GM21717 (cell line): ENCODE data around the gene NCAPG.
A peak's percentile ranks its signal among the peaks of the same experiment; 100 is the strongest.

Experiments
- ATAC-seq: cut with Tn5 transposase; IDR thresholded peaks from one replicate; pipeline ENCODE4 v1.9.1; 2021; ENCODE audit warnings: mild to moderate bottlenecking, moderate library complexity; ENCODE audit not compliant: unreplicated experiment

Gene NCAPG

GRCh38 chr4:17810260-17811077 lies at the start of gene NCAPG, which contains the start of gene DCAF16:
TSS of gene NCAPG (plus strand) at chr4:17810979. CDS start at chr4:17811078, 99 bp downstream.
TSS of gene DCAF16 (minus strand) at chr4:17810757. CDS start at chr4:17804141, 6,616 bp downstream.
- peak; percentile 89 for ATAC-seq

GRCh38 chr4:17761062-17761461 lies 49.7 kb upstream of the NCAPG start:
- ATAC-seq = no peak

GRCh38 chr4:17762726-17763125 lies 48.1 kb upstream of the NCAPG start:
- ATAC-seq = no peak

GRCh38 chr4:17763416-17763815 lies 47.4 kb upstream of the NCAPG start:
- ATAC-seq = no peak

- no peak for ATAC-seq
These were observed 46.8 kb upstream of the NCAPG start for GRCh38 chr4:17763931-17764330.

GRCh38 chr4:17765514-17766286 lies 45.1 kb upstream of the NCAPG start:
- no peak for ATAC-seq

- no peak for ATAC-seq
These were observed 43.8 kb upstream of the NCAPG start for GRCh38 chr4:17766826-17767458.

GRCh38 chr4:17769406-17770174 lies 41.2 kb upstream of the NCAPG start:
- ATAC-seq = no peak

GRCh38 chr4:17770845-17771244 lies 39.9 kb upstream of the NCAPG start:
- no peak for ATAC-seq

GRCh38 chr4:17771284-17771908 lies 39.4 kb upstream of the NCAPG start:
- no peak for ATAC-seq

GRCh38 chr4:17773135-17773698 lies 37.6 kb upstream of the NCAPG start:
- no peak for ATAC-seq

GRCh38 chr4:17778431-17778830 lies 32.3 kb upstream of the NCAPG start:
- ATAC-seq = no peak

GRCh38 chr4:17780501-17781299 lies 30.1 kb upstream of the NCAPG start:
- ATAC-seq = no peak

- no peak for ATAC-seq
These were observed 29.2 kb upstream of the NCAPG start, which contains the start of gene FAM184B for GRCh38 chr4:17781300-17782287. TSS of gene FAM184B (minus strand) at chr4:17781621. CDS start at chr4:17781299, 322 bp downstream.

GRCh38 chr4:17785858-17786257 lies 24.9 kb upstream of the NCAPG start:
- no peak for ATAC-seq

GRCh38 chr4:17786567-17786966 lies 24.2 kb upstream of the NCAPG start:
- no peak for ATAC-seq

- ATAC-seq = no peak
These were observed 23.5 kb upstream of the NCAPG start for GRCh38 chr4:17787315-17787714.

GRCh38 chr4:17788956-17789355 lies 21.8 kb upstream of the NCAPG start:
- ATAC-seq = no peak
